Measurements from ENCODE around the gene EDNRA.
"Not testable (repeated sequence)": the region's sequence is repeated elsewhere in the genome, so short reads cannot be mapped to it uniquely, and the experiment has no call there.

Gene EDNRA

DNA sequence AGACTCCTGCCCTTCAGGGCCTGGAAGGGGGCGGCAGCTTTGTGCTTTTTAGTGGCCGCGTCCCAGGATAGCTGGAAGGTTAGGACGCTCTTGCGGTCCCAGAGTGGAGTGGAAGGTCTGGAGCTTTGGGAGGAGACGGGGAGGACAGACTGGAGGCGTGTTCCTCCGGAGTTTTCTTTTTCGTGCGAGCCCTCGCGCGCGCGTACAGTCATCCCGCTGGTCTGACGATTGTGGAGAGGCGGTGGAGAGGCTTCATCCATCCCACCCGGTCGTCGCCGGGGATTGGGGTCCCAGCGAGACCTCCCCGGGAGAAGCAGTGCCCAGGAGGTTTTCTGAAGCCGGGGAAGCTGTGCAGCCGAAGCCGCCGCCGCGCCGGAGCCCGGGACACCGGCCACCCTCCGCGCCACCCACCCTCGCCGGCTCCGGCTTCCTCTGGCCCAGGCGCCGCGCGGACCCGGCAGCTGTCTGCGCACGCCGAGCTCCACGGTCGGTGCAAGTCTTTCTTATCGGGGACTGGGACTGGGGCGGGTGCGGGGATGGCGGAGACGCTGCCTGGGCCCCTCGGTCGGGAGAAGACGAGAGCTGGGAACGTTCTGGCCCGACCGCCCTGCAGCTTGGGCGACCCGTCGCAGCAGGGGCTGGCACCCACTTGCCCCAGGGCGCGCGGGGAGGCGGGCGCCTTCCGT is at the start of gene EDNRA:
TSS of gene EDNRA (plus strand) at position 207 of the 686 bp plus-strand sequence. CDS start 4,585 bp downstream, outside the sequence.
- in situ Hi-C loops (cut with MboI; ENCODE audit: low sequenced_read_pairs), result no loop called here

DNA sequence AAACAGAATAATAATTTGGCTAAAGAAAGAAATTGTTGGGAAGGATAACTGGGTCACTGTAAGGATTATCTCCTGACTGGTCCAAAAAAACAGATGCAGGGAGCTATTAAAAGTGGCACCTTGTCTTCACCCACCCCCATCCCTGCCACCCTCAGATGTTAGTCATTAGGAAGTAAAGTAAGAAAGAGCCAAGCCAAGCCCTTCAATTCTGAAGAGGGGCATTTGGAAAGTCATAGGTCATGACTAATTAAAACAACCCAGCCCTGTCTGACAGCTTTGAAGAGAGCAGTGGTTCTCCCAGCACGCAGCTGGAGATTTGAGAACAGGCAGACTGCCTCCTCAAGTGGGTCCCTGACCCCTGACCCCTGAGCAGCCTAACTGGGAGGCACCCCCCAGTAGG is 46.5 kb upstream of the EDNRA start:
- in situ Hi-C loops (cut with MboI; ENCODE audit: low sequenced_read_pairs), result not testable (repeated sequence)

DNA sequence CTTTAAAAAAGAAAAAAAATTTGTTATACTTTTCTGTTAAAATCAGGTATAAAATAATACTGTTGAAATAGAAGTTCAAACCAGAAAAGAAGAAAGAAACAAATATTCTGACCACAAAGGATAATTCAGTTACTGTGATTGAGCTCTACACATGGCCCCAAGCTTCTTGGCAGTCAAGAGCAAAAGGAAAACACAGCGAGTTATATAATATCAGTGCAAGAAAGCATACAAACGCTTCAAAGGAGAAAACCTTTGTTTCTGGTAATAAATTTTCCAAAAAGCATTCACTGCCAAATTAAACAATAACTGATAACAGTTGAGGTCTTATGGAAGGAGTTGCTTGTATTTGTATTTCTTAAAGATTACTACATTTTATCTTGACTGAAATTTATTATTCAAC is 40.5 kb upstream of the EDNRA start:
- in situ Hi-C loops (cut with MboI; ENCODE audit: low sequenced_read_pairs), result no loop called here

DNA sequence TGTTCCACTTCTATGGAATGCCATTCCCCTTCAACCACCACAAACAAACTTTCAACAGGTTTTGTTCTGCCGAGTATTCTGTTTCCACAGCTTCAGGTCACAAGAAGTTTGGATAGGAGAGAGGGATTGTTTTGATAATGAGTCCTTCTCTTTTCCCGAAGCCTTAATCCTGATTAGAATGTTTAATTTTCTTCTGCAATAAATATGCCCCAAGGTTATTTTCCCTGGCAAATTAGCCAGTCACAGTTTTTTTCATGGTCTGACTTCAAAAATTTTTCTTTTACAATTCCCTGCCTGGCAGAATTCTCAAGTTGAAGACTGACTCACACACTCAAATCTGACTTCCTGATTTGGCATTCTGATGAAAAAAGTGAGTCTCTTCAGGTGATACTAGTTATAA is 33.1 kb upstream of the EDNRA start:
- in situ Hi-C loops (cut with MboI; ENCODE audit: low sequenced_read_pairs), result no loop called here

DNA sequence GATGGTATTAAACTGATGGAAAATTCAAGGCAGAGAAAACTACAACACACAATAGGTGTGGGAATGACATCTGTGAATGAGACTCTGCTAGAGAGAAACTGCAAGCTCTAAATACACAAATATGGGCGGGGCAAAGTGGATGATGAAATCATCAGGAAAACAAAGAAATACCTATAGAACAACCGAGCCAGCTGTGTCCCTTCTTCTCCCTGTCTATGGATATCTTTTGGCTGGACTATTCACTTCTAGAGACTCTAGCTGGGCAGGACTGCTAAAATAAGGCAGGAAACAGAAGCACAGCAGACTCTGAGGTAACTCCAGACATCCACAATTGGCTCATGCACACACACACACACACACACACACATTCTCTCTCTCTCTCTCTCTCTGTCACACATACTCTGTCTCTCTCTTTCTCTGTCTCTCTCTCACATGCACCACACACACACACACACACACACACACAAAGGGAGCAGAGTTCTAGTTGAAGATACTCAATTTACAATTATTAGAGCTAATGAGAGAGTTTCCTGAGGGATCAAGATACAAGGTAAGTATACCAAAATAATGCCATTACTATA is 27.2 kb upstream of the EDNRA start:
- in situ Hi-C loops (cut with MboI; ENCODE audit: low sequenced_read_pairs), result no loop called here

DNA sequence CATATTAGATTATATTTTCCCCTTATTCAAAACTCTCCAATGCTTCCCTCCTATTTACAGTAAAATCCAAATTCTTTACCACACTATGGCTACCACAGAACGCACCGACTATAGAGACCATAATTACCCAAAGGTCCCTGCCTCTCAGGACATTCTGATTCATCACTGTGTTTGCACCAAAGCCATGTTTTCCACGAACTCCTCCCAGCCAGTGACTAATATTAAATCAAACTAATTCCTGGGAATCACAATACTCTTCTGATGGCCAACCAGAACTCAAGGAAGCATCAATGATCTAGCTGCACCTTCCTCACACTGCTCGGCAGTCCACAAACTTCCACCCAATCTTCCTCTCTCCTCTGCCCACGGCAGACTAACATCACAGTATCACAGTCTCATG is 24.2 kb upstream of the EDNRA start:
- in situ Hi-C loops (cut with MboI; ENCODE audit: low sequenced_read_pairs), result no loop called here

DNA sequence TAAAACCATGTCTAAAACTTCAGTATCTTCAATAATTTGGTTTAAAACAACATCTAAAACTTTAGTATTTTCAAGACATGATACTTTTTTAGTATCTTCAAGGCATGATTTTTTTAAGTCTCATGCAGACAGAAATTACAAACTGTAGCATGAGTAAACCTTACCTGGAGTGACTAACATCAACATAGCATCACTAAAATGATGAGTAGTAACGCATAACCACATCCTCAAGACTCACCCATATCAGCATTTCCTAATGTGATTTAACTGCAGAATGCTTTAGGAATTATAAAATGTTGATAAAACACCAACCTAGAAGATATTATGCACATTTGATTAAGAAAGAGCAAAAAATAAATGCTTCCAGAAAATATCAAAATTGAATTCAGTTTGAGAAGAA is 19.7 kb upstream of the EDNRA start:
- in situ Hi-C loops (cut with MboI; ENCODE audit: low sequenced_read_pairs), result no loop called here

DNA sequence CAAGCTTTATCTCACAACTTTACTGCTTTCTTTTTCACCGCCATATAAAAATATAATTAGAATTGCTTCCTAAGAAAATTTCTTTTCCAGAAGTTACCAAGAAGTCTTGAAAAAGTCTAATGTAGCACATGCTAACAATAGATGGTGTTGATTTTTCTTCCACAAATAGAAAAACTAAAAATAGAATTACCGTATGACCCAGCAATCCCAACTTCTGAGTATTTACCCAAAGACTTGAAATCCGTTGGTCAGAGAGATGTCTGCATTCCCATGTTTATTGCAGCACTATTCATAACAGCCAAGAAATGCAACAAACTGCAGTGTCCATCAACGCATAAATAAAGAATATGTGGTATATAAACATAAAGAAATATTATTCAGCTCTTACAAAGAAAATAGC is 17.8 kb upstream of the EDNRA start:
- in situ Hi-C loops (cut with MboI; ENCODE audit: low sequenced_read_pairs), result no loop called here

DNA sequence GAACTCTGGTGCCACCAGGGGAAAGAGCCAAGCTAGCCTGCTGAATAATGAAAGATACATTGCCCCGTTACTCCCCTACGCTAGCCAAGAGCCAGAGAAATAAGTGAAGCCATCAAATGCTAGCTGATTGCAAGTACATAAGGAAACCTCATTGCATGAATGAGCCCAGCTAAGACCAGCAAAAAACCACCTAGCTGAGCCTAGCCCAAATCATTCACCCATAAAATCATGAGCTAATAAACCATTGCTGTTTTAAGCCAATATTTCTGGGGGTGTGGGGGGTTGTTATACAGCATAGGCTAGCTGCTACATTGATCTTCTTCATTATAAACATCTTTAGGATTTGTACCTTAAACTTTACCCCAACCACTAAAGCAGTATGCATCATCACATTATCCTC is 15.4 kb upstream of the EDNRA start:
- in situ Hi-C loops (cut with MboI; ENCODE audit: low sequenced_read_pairs), result no loop called here

DNA sequence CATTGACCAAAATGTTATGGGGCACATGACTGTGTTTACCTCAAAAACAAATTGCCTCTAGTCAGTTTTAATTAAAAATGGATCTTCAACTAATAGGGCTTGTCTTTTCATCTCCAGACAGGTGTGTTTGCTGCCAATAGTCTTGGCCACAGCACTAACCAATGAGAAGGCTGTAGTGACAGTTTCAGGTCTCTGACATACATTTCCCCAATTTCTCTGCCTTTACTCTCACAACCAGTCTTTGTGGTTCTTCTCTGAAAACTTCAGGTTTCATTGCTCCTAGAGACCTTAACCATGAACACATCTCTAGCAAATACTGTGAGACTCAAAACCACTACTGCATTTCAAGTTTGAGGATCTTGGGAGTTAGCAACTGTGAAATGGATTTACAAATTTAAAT is 3.5 kb upstream of the EDNRA start:
- in situ Hi-C loops (cut with MboI; ENCODE audit: low sequenced_read_pairs), result no loop called here

DNA sequence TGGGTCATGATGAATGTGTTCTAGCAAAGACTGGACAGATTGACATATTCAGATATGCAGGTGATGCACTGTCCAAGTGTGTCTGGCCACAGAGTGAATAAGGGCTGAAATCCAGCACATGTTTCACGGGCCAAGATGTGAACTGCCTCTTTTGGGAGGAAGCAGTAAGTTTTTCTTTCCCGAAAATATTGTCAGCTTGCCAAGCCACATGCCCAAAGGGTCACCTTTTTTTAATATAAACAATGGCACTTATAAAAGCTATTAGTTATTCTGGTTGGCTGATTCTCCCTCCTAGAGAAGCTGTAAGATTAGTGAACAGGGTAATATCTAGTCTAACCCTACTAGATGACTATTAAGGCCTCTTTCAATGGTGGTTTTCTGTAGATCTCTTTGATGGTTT is 1.5 kb upstream of the EDNRA start:
- in situ Hi-C loops (cut with MboI; ENCODE audit: low sequenced_read_pairs), result no loop called here

DNA sequence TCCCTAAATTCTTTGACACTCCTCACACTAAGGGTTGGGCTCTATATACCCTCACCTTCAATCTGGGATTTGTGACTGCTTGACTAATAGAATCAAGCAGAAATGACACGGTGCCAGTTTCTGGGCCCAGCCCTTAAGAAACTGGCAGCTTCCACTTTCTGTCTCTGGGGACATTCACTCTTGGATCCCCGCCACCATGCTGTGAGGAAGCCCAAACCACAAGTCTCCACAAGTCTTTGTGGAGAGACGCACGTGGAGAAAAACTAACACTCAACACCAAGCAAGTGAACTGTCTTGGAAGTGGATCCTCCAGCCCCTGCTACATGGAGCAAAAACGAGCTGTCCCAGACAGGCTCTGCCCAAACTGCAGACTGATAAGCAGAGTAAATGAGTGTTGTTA is 1.1 kb upstream of the EDNRA start:
- in situ Hi-C loops (cut with MboI; ENCODE audit: low sequenced_read_pairs), result no loop called here

DNA sequence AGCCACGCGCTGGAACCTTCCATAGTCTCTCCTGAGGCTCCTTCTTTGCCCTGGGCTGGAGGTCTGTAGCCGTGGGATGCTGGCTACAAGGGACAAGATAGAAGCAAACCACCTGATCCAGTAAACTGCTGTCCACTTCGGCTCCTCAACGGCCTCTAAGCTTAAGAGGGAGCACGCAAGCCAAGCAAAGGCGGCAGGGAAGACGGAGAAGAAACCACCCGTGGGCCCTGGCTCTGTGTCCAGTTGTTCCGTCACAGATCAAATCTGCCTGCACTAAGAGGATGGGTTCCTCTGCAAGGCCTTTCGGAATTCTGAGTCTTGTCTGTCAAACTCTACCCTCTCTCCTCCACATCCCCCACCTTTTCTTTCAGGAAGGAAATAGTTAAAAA is 401 bp upstream of the EDNRA start:
- in situ Hi-C loops (cut with MboI; ENCODE audit: low sequenced_read_pairs), result no loop called here

DNA sequence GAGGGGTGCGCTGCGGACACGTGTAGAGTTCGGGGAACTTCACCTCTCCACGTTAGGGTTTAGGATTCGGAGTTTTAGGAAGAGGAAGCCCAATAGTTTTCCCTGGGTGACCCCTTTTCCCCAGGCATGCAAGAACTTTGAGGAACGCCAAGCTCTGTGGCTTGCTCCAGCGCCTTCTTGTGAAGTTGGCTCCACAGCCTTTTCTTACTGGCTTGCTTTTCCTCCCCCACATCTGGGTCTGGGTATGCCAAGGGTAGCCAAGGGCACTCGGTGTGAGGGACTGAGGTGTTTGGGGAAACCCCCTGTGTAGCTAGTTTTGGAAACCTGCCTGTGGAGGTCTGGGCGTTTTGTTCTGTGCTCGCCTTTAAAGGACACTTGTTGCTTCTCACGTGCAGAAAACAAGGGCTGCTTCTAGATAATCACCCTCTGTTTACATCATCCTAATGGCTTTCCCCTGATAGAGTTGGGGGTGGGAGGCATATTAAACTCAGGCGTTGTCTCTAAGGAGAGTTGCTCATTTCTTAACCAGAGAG is 746 bp downstream of the EDNRA start:
- in situ Hi-C loops (cut with MboI; ENCODE audit: low sequenced_read_pairs), result no loop called here

DNA sequence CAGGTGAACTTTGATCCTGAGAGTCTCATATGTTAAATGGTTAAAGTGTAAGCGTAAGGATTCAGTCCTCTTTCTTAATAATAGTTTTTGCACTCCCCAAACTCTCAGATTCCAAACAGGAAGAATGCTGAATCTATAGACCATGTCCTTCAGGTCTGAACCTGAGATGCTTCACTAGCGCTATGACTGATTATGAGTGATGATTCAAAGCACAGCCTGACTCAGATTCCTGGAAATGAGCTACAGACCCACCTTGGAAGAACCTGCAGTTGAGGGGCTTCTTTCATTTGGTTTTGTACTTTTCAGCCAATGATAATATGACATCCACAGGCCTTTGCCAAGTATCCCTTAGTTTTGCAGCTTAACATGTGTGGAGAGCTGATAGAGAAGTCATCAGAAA is 1.4 kb downstream of the EDNRA start:
- in situ Hi-C loops (cut with MboI; ENCODE audit: low sequenced_read_pairs), result no loop called here

DNA sequence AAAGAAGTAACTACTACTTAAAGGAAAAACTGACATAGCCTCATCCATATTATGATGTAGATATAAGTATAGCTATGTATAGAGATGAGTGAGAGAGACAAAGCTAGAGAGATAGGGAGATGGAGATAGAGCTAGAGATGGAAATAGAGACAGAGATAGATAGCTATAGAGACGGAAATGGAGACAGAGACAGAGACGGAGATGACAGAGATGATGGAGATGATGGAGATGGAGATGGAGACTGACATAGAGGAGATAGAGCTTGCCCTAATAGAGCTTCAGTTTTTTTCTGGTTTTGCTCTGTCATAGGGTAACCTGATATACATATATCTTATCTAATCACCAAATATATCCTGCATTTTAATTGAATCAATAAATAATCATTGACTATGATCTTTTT is 4.3 kb downstream of the EDNRA start:
- in situ Hi-C loops (cut with MboI; ENCODE audit: low sequenced_read_pairs), result no loop called here

DNA sequence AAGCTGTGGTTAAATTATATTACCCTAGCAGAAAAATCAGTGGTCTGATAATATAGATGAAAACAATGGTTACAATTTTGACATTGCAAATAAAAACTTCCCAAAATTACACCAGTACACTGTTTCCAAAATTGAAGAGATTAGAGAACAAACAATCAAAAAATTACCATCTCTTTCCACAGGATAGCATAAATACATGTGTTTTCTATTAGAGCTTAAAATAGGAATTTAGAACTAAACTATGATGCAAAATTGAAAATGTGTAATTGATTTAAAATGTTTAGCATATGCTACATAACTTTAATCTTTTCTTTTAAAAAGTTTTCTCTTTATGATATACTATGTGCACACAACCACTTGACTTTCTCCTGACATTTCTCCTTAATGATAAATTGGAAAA is 6.7 kb downstream of the EDNRA start:
- in situ Hi-C loops (cut with MboI; ENCODE audit: low sequenced_read_pairs), result no loop called here

DNA sequence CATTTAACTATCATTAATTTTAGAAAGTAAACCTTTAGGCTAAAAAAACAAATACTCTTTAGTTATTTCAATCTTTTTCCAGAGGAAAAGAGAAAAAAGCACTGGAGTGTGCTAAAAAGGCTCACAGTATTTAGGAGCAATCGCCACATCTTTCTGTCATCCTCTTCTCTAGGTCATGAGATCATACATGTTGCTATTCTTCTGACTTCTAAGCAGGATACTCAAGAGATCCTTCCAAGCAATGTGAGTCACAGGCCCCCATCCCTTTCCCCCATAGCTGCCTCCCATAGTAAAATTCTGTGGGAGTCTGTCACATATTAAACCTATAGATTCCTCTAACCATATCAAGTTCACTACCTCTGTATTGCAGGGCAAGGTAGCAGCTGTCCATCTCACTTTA is 7.7 kb downstream of the EDNRA start:
- in situ Hi-C loops (cut with MboI; ENCODE audit: low sequenced_read_pairs), result no loop called here

DNA sequence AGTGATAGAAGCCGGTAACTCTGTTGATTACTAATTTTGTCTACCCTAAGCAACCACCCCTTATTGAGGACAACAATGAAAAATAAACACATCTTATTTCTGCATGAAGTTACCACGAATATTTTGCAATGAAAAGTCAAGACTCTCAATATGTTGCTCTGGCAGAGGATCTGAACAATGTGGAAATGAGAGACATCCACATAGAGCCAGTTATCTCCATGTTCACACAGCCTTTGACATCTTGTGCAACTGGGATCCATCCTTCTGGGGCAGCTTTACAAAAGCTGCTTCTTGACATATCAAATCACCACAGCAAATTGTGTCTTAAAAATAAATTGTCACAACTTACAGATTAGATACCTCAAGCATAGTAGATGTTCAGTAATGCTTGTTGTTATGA is 10.2 kb downstream of the EDNRA start:
- in situ Hi-C loops (cut with MboI; ENCODE audit: low sequenced_read_pairs), result no loop called here

DNA sequence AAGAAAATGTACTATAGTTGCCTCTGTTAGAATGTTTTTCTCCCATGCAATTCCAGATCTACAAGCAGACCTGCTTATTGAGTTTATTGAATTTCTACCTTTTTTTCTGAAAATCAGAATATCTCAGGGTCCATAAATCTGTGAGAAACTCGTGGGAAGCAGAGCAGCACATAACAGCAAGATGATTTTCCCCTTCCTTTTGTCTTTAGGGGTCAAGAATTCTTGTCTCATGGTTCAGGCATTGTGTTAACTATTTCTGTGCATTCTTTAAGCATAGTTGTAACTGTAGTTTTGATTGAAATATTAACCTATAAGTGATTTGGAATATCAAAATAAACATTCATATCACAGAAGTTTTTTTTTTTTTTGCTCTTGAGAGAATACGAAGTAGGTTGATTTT is 11.4 kb downstream of the EDNRA start:
- in situ Hi-C loops (cut with MboI; ENCODE audit: low sequenced_read_pairs), result no loop called here

DNA sequence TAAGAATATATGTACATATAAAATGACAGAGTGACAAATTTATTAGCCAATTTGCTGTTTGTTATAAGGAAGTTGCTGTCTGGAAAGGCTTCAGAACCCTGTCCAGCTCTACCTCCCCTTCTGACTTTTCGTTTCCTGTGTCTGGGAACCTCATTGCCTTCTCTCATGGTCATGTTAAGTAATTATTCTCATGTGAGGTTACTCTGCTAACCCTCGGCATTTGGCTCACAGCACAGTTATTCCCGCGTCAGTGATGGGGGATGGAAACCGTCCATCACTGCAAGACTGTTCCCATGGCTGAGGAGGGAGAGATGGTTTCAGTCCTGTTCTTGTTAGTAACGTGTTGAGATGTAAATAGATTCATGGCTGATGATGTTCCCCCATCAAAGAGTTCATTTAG is 11.9 kb downstream of the EDNRA start:
- in situ Hi-C loops (cut with MboI; ENCODE audit: low sequenced_read_pairs), result no loop called here

DNA sequence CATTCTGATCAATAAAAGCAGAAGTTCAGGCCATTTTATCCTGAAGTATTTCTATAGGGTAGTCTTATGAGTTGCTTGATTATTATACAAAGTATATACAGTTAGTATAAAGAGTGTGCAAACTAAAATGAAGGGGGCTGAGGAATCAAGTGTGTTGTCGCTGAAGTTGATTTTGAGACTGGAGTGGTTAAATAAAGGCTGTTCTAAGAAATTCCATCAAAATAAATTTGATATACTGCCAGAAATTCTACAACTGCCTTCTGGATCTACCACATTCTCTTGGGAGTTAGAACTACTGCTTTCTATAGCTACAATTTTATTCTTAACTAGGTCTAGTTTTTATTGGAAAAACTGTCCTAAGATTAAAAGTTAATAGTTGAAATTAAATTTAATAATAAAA is 12.4 kb downstream of the EDNRA start:
- in situ Hi-C loops (cut with MboI; ENCODE audit: low sequenced_read_pairs), result no loop called here

DNA sequence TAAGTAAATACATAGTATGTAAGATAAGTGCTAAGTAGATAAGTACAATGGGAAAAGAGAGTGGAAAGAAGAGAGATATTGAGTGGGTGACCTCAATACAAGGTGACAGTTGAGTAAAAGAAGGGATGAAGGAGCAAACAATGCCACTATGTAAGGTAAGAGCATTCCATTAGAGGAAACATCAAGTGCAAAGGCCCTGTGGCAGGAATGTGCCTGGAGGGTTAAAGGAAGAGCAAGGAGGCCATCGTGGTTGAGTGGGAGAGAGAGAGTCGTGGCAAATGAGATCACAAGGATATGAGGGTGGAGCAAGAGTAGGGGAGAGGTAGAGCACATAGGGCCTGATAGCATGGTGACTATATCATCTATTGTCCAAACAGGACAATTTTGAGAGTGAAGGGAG is 13.4 kb downstream of the EDNRA start:
- in situ Hi-C loops (cut with MboI; ENCODE audit: low sequenced_read_pairs), result no loop called here

All from HL-60/S4 (cell line).